Astrocyte (in vitro differentiated cells and primary cell): ENCODE results near the gene SCN10A. TPM values are rescaled to one million over a fixed set of nuclear protein-coding genes. Genes with fewer than 3 reads are reported as not detected.

Experiments used
- DNase-seq: peaks from one replicate; pipeline ENCODE4 v3.0.0-alpha.2; 2010; ENCODE audit warnings: low read depth
- FAIRE-seq: peaks from 2 replicates; lab custom pipeline; 2011; peaks lifted over from hg19 to GRCh38; lab: Jason Lieb, UNC
- H2AFZ ChIP-seq: 2 replicates; pipeline ENCODE4 v1.6.0; 2012; ENCODE audit warnings: low read depth, low read length, inconsistent platforms
- H3K27ac ChIP-seq: 2 replicates; pipeline ENCODE4 v1.5.1; 2011; ENCODE audit warnings: low read depth, low read length, inconsistent platforms
- H3K27me3 ChIP-seq: 2 replicates; pipeline ENCODE4 v1.6.0; 2011; ENCODE audit warnings: low read length, inconsistent platforms; ENCODE audit not compliant: insufficient read depth
- H3K36me3 ChIP-seq: 2 replicates; pipeline ENCODE4 v1.5.1; 2011; ENCODE audit warnings: low read length, inconsistent platforms; ENCODE audit not compliant: insufficient read depth
- H3K4me1 ChIP-seq: 2 replicates; pipeline ENCODE4 v1.5.1; 2011; ENCODE audit warnings: low read length, inconsistent platforms; ENCODE audit not compliant: insufficient read depth
- H3K4me2 ChIP-seq: 2 replicates; pipeline ENCODE4 v1.6.0; 2012; ENCODE audit warnings: low read length, inconsistent platforms
- H3K4me3 ChIP-seq: 2 replicates; pipeline ENCODE4 v1.5.1; 2011; ENCODE audit warnings: low read depth, mild to moderate bottlenecking, low read length, inconsistent platforms; ENCODE audit not compliant: insufficient read depth
- H3K79me2 ChIP-seq: 2 replicates; pipeline ENCODE4 v1.6.0; 2012; ENCODE audit warnings: mild to moderate bottlenecking, low read length, inconsistent platforms; ENCODE audit not compliant: insufficient read depth
- H3K9ac ChIP-seq: 2 replicates; pipeline ENCODE4 v1.6.0; 2012; ENCODE audit warnings: mild to moderate bottlenecking, low read length, inconsistent platforms
- H3K9me3 ChIP-seq: 2 replicates; pipeline ENCODE4 v1.5.1; 2012; ENCODE audit warnings: low read depth, mild to moderate bottlenecking, low read length, inconsistent platforms; ENCODE audit not compliant: insufficient read depth
- H4K20me1 ChIP-seq: 2 replicates; pipeline ENCODE4 v1.6.0; 2012; ENCODE audit warnings: low read length, inconsistent platforms; ENCODE audit not compliant: insufficient read depth
- H3K27ac Mint-ChIP-seq: one replicate; pipeline ENCODE4 v1.8.0; 2021; ENCODE audit warnings: mild to moderate bottlenecking, mixed read lengths; ENCODE audit not compliant: unreplicated experiment
- H3K27me3 Mint-ChIP-seq: one replicate; pipeline ENCODE4 v1.8.0; 2021; ENCODE audit warnings: low read depth, mixed read lengths; ENCODE audit not compliant: unreplicated experiment
- H3K36me3 Mint-ChIP-seq: one replicate; pipeline ENCODE4 v1.8.0; 2021; ENCODE audit warnings: low read depth, mixed read lengths; ENCODE audit not compliant: unreplicated experiment
- H3K4me1 Mint-ChIP-seq: one replicate; pipeline ENCODE4 v1.8.0; 2021; ENCODE audit warnings: low read depth, mixed read lengths; ENCODE audit not compliant: unreplicated experiment
- H3K4me3 Mint-ChIP-seq: one replicate; pipeline ENCODE4 v1.8.0; 2021; ENCODE audit warnings: mild to moderate bottlenecking, moderate library complexity, mixed read lengths; ENCODE audit not compliant: unreplicated experiment
- H3K9me3 Mint-ChIP-seq: one replicate; pipeline ENCODE4 v1.8.0; 2021; ENCODE audit warnings: mild to moderate bottlenecking, mixed read lengths; ENCODE audit not compliant: unreplicated experiment
- CTCF ChIP-seq: IDR thresholded peaks from 2 replicates; pipeline ENCODE4 v1.5.1; 2011; ENCODE audit warnings: low read depth, mild to moderate bottlenecking, inconsistent platforms, low read length, moderate library complexity; ENCODE audit not compliant: insufficient read depth
- EZH2 ChIP-seq: IDR thresholded peaks from 2 replicates; pipeline ENCODE4 v1.6.1; 2012; ENCODE audit warnings: mild to moderate bottlenecking, low read length, inconsistent platforms; ENCODE audit not compliant: insufficient read depth
- total RNA-seq: library from RNA; stranded (reverse); gene quantifications from 2 replicates; pipeline ENCODE4 v1.2.1, GENCODE V29; 2021

The SCN10A gene
- total RNA-seq, 1 donor from 2014 or later: not detected

GRCh38 chr3:38707730-38708129 lies 108.3 kb downstream of the SCN10A start:
- Histone ChIP-seq H3K9me3 (no peaks in the 10 kb centered on the region), H3K4me2 (no peak overlapping the region), H3K79me2 (no peaks in the 10 kb centered on the region), H3K4me1 (no peaks in the 10 kb centered on the region), H2AFZ (no peak overlapping the region), H3K36me3 (no peaks in the 10 kb centered on the region), H3K27me3 (no peaks in the 10 kb centered on the region), H3K27ac (no peak overlapping the region), H3K9ac (no peak overlapping the region), H4K20me1 (no peaks in the 10 kb centered on the region), H3K4me3 (no peak overlapping the region)
- no peak for FAIRE-seq
- no peak for DNase-seq
- H3K4me3 Mint-ChIP-seq: no peak overlapping the region
- H3K9me3 Mint-ChIP-seq: no peaks in the 10 kb centered on the region
- H3K4me1 Mint-ChIP-seq: no peaks in the 10 kb centered on the region
- TF ChIP-seq EZH2 (no peak), CTCF (no peak)
- no peaks in the 10 kb centered on the region for H3K36me3 Mint-ChIP-seq
- peaks cover 34% of the 10 kb centered on the region for H3K27me3 Mint-ChIP-seq
- no peak overlapping the region for H3K27ac Mint-ChIP-seq

- Histone ChIP-seq H3K27ac (no peak overlapping the region), H3K4me1 (no peaks in the 10 kb centered on the region), H3K79me2 (no peaks in the 10 kb centered on the region), H3K4me2 (no peak overlapping the region), H3K36me3 (no peaks in the 10 kb centered on the region), H3K9ac (no peak overlapping the region), H2AFZ (no peak overlapping the region), H3K9me3 (no peaks in the 10 kb centered on the region), H3K4me3 (no peak overlapping the region), H4K20me1 (no peaks in the 10 kb centered on the region), H3K27me3 (no peaks in the 10 kb centered on the region)
- Mint-ChIP-seq H3K27me3 (peaks cover 34% of the 10 kb centered on the region), H3K4me3 (no peak overlapping the region), H3K9me3 (no peaks in the 10 kb centered on the region), H3K4me1 (no peaks in the 10 kb centered on the region), H3K27ac (no peak overlapping the region), H3K36me3 (no peaks in the 10 kb centered on the region)
- FAIRE-seq (no peak), DNase-seq (no peak)
- TF ChIP-seq EZH2 (no peak), CTCF (no peak)
Observed at GRCh38 chr3:38706961-38707360, 109.1 kb downstream of the SCN10A start.

- DNase-seq: no peak
- no peaks in the 10 kb centered on the region for H3K27me3 ChIP-seq
Observed at GRCh38 chr3:38702231-38702630, 113.8 kb downstream of the SCN10A start.

More at GRCh38 chr3:38702231-38702630, 113.8 kb downstream of the SCN10A start:
- H3K27me3 Mint-ChIP-seq: peaks cover 19% of the 10 kb centered on the region
- Histone ChIP-seq H3K4me1 (no peaks in the 10 kb centered on the region), H3K79me2 (no peaks in the 10 kb centered on the region), H4K20me1 (no peaks in the 10 kb centered on the region), H3K36me3 (no peaks in the 10 kb centered on the region), H2AFZ (no peak overlapping the region), H3K9ac (no peak overlapping the region), H3K27ac (no peak overlapping the region), H3K4me3 (no peak overlapping the region), H3K4me2 (no peak overlapping the region), H3K9me3 (no peaks in the 10 kb centered on the region)
- peaks cover 5% of the 10 kb centered on the region for H3K9me3 Mint-ChIP-seq
- no peak overlapping the region for H3K27ac Mint-ChIP-seq
- no peak for FAIRE-seq
- no peaks in the 10 kb centered on the region for H3K4me1 Mint-ChIP-seq
- TF ChIP-seq CTCF (no peak), EZH2 (no peak)
- H3K4me3 Mint-ChIP-seq: no peak overlapping the region
- no peaks in the 10 kb centered on the region for H3K36me3 Mint-ChIP-seq
